Prostate gland (tissue), 2 donors: ENCODE measurements around the gene AP5S1. TPM values are rescaled to one million over a fixed set of nuclear protein-coding genes. Genes with fewer than 3 reads are reported as not detected.

Source experiments
- DNase-seq: peaks from one replicate; pipeline ENCODE4 v3.0.0-alpha.2; 2019; ENCODE audit warnings: low spot score
- H3K27ac ChIP-seq, 2 donors: fragments of 200-600 bp; sonication (generic); 2 replicates each; pipeline ENCODE4 v1.5.1; 2017 to 2019
- H3K27me3 ChIP-seq: fragments of 200-600 bp; sonication (generic); replicated peaks from 2 replicates; pipeline ENCODE4 v1.5.1; 2019; ENCODE audit not compliant: insufficient read depth
- H3K36me3 ChIP-seq, 2 donors: fragments of 200-600 bp; sonication (generic); 1 replicate in 1 of 2; 2 replicates in 1 of 2; pipeline versions ENCODE4 v1.5.1 to v1.8.1; 2017 to 2019
- H3K4me1 ChIP-seq: fragments of 200-600 bp; sonication (generic); replicated peaks from 2 replicates; pipeline ENCODE4 v1.5.1; 2019
- H3K4me3 ChIP-seq, 2 donors: fragments of 200-600 bp; sonication (generic); 2 replicates each; pipeline ENCODE4 v1.5.1; 2017 to 2019
- H3K9me3 ChIP-seq: fragments of 200-600 bp; sonication (generic); 2 replicates; pipeline ENCODE4 v1.5.1; 2017
- POLR2A ChIP-seq: fragments of 450-650 bp; IDR thresholded peaks from one replicate; pipeline ENCODE4 v1.6.1; 2016; ENCODE audit warnings: antibody characterized with exemption, mild to moderate bottlenecking
- POLR2AphosphoS5 ChIP-seq: sonication (generic); formaldehyde crosslinking; IDR thresholded peaks from one replicate; pipeline ENCODE4 v1.6.1; 2017; ENCODE audit warnings: antibody characterized with exemption
- WGBS: methylation state at CpG from one replicate; pipeline ENCODE4 v1.1.5; 2018; 5-methylcytosine and 5-hydroxymethylcytosine counted together
- intact Hi-C: fragments of 100-400 bp; cut with DNase I; formaldehyde crosslinking; loops from one replicate; pipeline ENCODE4 v1.14.2; 2022
- total RNA-seq, 2 donors: library from RNA; depleted of rRNA; stranded (reverse); fragments of >200 nt; gene quantifications; one replicate each; pipeline ENCODE4 v1.1.0, GENCODE V29; 2016
- TF ChIP-seq, protein P1 (sequence below), 4 experiments: fragments of 200-600 bp in 2 of 4; fragments of 450-650 bp in 2 of 4; sonication (generic) in 2 of 4; IDR thresholded peaks; 1 replicate in 3 of 4; 2 replicates in 1 of 4; pipeline ENCODE4 v1.5.1; 2016 to 2019; ENCODE audit warnings: antibody characterized with exemption in 4 of 4, mild to moderate bottlenecking in 2 of 4, moderate library complexity in 2 of 4

Gene AP5S1
- total RNA-seq, 2 donors from 2014 or later, result 21.1 to 28.0 TPM

DNA sequence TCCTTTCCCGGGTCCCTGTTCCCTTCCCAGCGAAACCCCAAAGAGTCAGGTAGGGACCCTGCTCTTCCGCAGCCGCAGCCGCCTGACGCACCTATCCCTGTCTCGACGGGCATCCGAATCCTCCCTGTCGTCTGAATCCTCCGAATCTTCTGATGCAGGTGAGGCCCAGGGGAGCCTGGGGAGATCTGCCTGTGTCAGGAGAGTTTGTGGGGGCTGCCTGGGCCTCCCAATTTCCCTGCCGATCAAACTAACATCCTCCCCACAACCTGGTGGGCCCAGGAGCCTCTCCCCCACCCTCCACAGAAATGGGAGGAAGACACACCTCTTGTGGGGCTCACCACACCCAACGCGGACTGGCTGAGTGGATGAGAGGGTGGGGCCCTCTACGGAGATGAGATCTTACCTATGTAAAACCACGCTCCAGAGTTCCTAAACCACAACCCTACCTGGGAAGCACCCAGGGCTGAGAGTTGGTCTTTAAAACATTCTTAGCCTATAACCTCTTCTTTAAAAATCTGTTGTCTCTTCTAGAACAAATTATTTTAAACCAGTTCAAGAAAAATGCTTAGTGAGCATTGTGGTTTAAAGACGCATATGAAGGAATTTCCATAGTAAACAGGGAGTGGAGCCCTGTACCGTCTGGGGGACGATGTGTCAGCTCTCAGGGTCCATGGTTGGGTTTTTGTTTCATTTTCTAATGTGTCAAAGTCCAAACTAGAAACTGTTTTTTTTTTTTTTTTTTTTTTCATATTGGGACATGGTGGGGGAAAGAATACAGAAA lies 22.6 kb upstream of the AP5S1 start:
- Histone ChIP-seq H3K4me3 (no peak overlapping the region), H3K36me3 (no peaks in the 10 kb centered on the region), H3K27ac (no peak overlapping the region), H3K27me3 (no peaks in the 10 kb centered on the region), H3K9me3 (no peaks in the 10 kb centered on the region), H3K4me1 (no peaks in the 10 kb centered on the region)
- TF ChIP-seq POLR2A (no peak), POLR2AphosphoS5 (no peak)
- TF ChIP-seq, protein P1, sequence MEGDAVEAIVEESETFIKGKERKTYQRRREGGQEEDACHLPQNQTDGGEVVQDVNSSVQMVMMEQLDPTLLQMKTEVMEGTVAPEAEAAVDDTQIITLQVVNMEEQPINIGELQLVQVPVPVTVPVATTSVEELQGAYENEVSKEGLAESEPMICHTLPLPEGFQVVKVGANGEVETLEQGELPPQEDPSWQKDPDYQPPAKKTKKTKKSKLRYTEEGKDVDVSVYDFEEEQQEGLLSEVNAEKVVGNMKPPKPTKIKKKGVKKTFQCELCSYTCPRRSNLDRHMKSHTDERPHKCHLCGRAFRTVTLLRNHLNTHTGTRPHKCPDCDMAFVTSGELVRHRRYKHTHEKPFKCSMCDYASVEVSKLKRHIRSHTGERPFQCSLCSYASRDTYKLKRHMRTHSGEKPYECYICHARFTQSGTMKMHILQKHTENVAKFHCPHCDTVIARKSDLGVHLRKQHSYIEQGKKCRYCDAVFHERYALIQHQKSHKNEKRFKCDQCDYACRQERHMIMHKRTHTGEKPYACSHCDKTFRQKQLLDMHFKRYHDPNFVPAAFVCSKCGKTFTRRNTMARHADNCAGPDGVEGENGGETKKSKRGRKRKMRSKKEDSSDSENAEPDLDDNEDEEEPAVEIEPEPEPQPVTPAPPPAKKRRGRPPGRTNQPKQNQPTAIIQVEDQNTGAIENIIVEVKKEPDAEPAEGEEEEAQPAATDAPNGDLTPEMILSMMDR (IDR thresholded peaks at IDR 0.05), result no peak
- intact Hi-C loops, result no loop called here
- DNase-seq, result no peak
- WGBS, result 74% methylated on average over 19 of the region's 19 CpGs

DNA sequence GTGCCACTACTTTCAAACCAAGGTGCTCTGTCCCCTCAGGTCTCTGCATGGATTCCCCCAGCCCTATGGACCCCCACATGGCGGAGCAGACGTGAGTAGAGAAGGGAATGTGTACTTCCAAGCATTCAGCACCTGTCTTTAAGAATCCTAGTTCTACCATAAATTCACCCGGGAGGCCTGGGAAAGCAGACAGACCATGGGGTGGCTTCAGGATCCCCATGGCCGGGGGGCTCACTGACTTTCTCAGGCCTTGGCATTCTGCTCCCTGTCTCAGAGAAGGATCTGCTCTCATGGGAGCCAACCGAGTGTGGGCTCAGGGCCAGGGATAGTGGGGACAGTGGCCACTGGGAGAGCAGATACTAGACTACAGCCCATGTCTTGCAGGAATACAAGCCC lies 22.0 kb upstream of the AP5S1 start:
- TF ChIP-seq POLR2AphosphoS5 (no peak), POLR2A (no peak)
- TF ChIP-seq, protein P1 (IDR thresholded peaks at IDR 0.05), result no peak
- intact Hi-C loops, result no loop called here
- no peaks in the 10 kb centered on the region for H3K9me3 ChIP-seq
- no peaks in the 10 kb centered on the region for H3K36me3 ChIP-seq
- DNase-seq, result no peak
- H3K27ac ChIP-seq, result no peak overlapping the region
- no peaks in the 10 kb centered on the region for H3K4me1 ChIP-seq
- H3K4me3 ChIP-seq, result no peak overlapping the region
- WGBS, result 79% methylated on average over 5 of the region's 5 CpGs
- H3K27me3 ChIP-seq, result no peaks in the 10 kb centered on the region

DNA sequence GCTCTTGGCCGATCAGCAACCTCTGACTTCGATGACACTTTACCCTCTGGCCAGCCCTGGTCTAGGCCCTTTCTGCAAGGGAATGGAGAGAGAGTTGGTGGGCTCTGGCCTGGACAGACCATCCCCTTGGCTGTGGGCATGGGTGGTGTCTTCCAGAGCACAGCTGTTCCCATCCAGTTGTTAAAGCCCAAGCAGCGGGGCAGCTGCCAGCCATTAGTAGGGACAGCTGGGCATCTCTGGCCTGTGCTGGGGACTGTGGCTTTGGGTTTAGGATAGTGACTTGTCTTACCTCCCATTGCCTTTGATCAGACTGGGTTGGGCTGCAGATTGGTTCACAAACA lies 21.5 kb upstream of the AP5S1 start:
- intact Hi-C loops, result no loop called here
- Histone ChIP-seq H3K36me3 (no peaks in the 10 kb centered on the region), H3K4me3 (no peak overlapping the region), H3K27me3 (no peaks in the 10 kb centered on the region), H3K9me3 (no peaks in the 10 kb centered on the region), H3K4me1 (no peaks in the 10 kb centered on the region), H3K27ac (no peak overlapping the region)
- WGBS, result 100% methylated on average over 3 of the region's 3 CpGs
- no peak for TF ChIP-seq POLR2A
- TF ChIP-seq POLR2AphosphoS5, result no peak
- TF ChIP-seq, protein P1 (IDR thresholded peaks at IDR 0.05), result no peak
- no peak for DNase-seq

DNA sequence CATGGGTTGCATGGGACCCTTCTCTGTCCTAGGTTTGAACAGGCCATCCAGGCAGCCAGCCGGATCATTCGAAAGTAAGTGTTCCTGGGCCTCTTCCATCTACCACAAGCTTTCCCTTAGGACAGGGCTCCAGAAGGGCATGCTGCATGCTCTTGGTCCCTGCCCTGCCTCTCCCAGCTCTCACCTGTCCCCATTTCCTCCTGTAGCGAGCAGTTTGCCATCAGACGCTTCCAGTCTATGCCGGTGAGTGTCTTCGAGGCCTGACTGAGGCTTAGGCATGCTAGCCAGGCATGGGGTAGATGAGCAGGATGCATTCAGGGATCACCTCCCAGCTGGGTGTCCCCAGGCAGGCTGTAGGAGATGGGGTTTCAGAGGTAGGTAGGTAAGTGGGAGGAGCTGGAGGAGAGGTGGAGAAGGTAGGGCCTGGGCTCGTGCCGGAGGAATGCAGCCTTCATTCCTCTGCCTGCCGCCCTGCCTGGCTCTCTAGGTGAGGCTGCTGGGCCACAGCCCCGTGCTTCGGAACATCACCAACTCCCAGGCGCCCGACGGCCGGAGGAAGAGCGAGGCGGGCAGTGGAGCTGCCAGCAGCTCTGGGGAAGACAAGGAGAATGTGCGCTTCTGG lies 20.0 kb upstream of the AP5S1 start:
- 83% methylated on average over 18 of the region's 18 CpGs for WGBS
- H3K36me3 ChIP-seq, result no peaks in the 10 kb centered on the region
- no peak overlapping the region for H3K27ac ChIP-seq
- TF ChIP-seq, protein P1 (IDR thresholded peaks at IDR 0.05), result no peak
- no peak for TF ChIP-seq POLR2AphosphoS5
- TF ChIP-seq POLR2A, result no peak
- H3K4me3 ChIP-seq, result no peak overlapping the region
- H3K27me3 ChIP-seq, result no peaks in the 10 kb centered on the region
- H3K4me1 ChIP-seq, result no peaks in the 10 kb centered on the region
- no peaks in the 10 kb centered on the region for H3K9me3 ChIP-seq
- no peak for DNase-seq
- intact Hi-C loops, result no loop called here

DNA sequence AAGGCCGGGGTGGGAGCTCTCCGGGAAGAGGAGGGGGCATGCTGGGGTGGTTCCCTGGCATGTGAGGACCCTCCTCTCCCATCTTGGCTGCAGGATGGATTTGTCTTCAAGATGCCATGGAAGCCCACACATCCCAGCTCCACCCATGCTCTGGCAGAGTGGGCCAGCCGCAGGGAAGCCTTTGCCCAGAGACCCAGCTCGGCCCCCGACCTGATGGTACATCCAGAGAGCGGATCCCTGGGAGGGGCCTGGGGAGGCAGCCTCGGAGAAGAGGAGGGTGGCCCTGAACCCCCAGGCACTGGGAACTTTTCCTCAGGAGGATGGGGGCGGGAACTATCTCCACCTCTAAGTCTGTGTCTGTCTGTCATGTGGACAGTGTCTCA lies 19.5 kb upstream of the AP5S1 start:
- no peak for DNase-seq
- Histone ChIP-seq H3K27ac (no peak overlapping the region), H3K9me3 (no peaks in the 10 kb centered on the region), H3K4me1 (no peaks in the 10 kb centered on the region), H3K36me3 (no peaks in the 10 kb centered on the region), H3K4me3 (no peak overlapping the region), H3K27me3 (no peaks in the 10 kb centered on the region)
- 90% methylated on average over 8 of the region's 8 CpGs for WGBS
- intact Hi-C loops, result no loop called here
- TF ChIP-seq POLR2AphosphoS5, result no peak
